Activated T-helper 2 cell treated with anti-CD3 and anti-CD28 coated beads, Interferon-gamma antibody, Interleukin-2, Interleukin-4, amounts not matched to agents 10 μg/mL and 5 μg/mL and 100 μg/mL, durations not matched to agents 14 hours and 24 hours and 36 hours (primary cell): ENCODE data around the gene ANKRD65. TPM values are rescaled to one million over a fixed set of nuclear protein-coding genes. Genes with fewer than 3 reads are reported as not detected.

ENCODE experiments used
- DNase-seq: peaks from one replicate; pipeline ENCODE4 v3.0.0; 2021; ENCODE audit warnings: low spot score
- H3K27ac Mint-ChIP-seq: one replicate; pipeline ENCODE4 v1.8.0; 2021; ENCODE audit warnings: mixed read lengths
- H3K27me3 Mint-ChIP-seq: one replicate; pipeline ENCODE4 v1.8.0; 2021; ENCODE audit warnings: low read depth, mixed read lengths
- H3K36me3 Mint-ChIP-seq: one replicate; pipeline ENCODE4 v1.8.0; 2021; ENCODE audit warnings: low read depth, mixed read lengths
- H3K4me1 Mint-ChIP-seq: one replicate; pipeline ENCODE4 v1.8.0; 2021; ENCODE audit warnings: low read depth, mixed read lengths
- H3K4me3 Mint-ChIP-seq: one replicate; pipeline ENCODE4 v1.8.0; 2021; ENCODE audit warnings: low read depth, mild to moderate bottlenecking, moderate library complexity, mixed read lengths
- H3K9me3 Mint-ChIP-seq: one replicate; pipeline ENCODE4 v1.8.0; 2021; ENCODE audit warnings: mixed read lengths
- intact Hi-C: fragments of 100-400 bp; cut with micrococcal nuclease; formaldehyde crosslinking; loops from one replicate; pipeline ENCODE4 v1.15.1; 2023
- total RNA-seq: library from RNA; stranded (reverse); gene quantifications from 2 replicates; pipeline ENCODE4 v1.2.3, GENCODE V29; 2022

Gene ANKRD65
- total RNA-seq, 1 donor from 2014 or later: not detected

DNA sequence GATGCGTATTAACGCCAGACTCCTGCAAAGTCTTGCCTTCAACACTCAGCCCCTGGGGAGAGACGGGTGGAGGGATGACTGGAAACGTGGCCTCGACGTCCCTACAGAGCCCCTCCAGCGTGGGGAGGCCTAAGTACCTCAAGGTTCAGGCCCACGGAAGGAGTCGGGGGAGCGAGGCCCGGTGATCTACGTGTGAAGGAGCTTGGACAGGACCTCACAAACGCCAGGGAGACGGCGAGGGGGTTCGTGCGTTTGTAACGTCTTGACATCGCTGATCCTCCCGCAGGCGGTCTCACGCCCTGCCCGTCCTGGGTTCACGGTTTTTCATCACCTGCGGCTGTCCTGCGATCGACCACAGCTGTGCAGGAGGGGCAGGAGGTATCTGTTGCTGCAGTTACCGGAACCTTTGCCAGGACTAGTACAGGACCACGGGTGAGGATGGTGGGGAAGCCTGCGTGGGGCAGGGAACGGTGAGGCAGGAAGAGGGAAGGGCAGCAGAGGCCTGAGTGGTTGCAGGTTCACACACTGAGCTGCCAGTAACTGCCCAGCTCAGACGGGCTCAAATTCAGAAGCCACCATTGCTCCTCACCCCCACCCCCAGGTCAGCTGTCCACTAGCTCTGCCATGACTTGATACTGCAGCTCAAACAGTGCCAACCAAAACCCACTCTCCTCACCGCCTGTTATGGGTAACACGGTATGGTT, 21.1 kb downstream of the ANKRD65 start:
- Mint-ChIP-seq H3K27me3 (no peaks in the 10 kb centered on the region), H3K36me3 (peaks cover 72% of the 10 kb centered on the region), H3K9me3 (no peaks in the 10 kb centered on the region), H3K4me1 (peaks cover 34% of the 10 kb centered on the region), H3K4me3 (peak overlapping the region; percentile 90), H3K27ac (peak overlapping the region; percentile 74)
- no peak for DNase-seq
- intact Hi-C loops: loop anchor here (1.0 to 10.0 kb wide), 3 partner anchors 7 to 1155 kb away; partner anchors contain the start of genes AURKAIP1, MRPL20 and TNFRSF14

DNA sequence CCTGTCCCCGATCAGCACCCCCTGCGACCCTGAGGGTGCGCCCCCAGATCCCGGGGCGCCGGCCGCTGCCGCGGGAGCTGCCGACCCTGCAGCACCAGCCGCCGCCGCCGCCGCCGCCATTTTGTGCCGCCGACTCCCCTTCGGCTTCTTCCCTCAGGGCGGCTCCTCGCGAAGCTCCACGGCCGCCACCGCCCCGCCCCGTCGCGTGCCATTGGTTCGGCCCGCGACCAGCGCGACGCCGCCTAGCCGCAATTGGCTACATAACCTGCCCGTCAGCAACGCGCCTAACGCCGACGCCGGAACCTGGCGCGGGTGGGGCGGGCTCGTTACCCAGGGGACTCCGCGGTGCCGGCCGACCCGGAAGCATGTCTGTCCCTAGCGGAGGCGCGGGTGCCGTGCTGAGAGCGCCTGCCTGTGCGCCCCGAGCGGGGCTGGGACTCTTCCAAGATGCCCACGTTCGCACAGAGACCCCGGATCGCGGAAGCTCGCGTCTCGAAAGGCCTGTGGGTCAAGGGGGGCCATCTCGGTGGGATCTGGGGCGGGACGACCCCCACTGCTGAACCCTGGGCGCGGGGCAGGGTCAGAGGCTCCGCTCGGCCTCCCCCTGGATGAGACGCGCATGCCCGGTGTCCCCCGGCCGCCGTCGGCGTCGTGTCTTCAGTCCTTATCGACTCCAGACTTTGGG, 21.7 kb downstream of the ANKRD65 start, which contains the start of gene CCNL2:
TSS of gene CCNL2 (minus strand) at position 149 of the 685 bp plus-strand sequence. CDS start at position 120, 29 bp downstream.
- peak within 1 kb of the TSS; percentile 89 for H3K27ac Mint-ChIP-seq
- H3K9me3 Mint-ChIP-seq: no peaks in the 10 kb centered on the region
- H3K4me1 Mint-ChIP-seq: peaks cover 34% of the 10 kb centered on the region
- peaks cover 72% of the 10 kb centered on the region for H3K36me3 Mint-ChIP-seq
- peak; percentile 100 for DNase-seq
- H3K4me3 Mint-ChIP-seq: peak within 1 kb of the TSS; percentile 95
- no peaks in the 10 kb centered on the region for H3K27me3 Mint-ChIP-seq
- intact Hi-C loops: loop anchor here (1.0 kb wide), 2 partner anchors 8 to 24 kb away; partner anchors contain the start of genes AURKAIP1 and MRPL20

DNA sequence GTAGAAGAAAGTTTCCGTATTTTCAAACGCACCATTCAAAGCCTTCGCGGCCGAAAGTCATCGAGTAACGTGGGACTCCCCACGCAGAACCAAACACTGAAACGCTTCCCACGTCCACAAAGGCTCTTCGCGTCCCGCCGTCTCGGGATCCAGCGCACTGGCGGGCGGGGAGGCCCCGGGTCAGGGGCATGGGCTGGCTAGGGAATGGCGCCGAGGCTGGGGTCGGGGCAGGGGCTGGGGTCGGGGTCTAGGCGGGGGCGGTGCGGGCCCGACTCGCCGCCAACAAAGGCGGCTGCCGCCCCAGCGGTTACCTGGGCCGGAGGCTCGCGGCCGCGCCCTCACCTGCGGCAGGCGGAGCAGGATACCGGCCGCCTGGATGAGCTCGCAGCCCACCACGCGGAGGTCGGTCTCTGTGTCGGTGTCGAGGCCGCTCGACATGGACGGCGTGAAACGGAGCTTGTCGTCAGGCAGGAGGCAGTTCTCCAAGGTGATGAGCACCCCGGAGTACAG, 22.3 kb downstream of the ANKRD65 start:
- peaks cover 76% of the 10 kb centered on the region for H3K36me3 Mint-ChIP-seq
- no peaks in the 10 kb centered on the region for H3K9me3 Mint-ChIP-seq
- no peak for DNase-seq
- H3K4me1 Mint-ChIP-seq: peaks cover 33% of the 10 kb centered on the region
- no peaks in the 10 kb centered on the region for H3K27me3 Mint-ChIP-seq
- H3K4me3 Mint-ChIP-seq: peak overlapping the region; percentile 95
- H3K27ac Mint-ChIP-seq: peak overlapping the region; percentile 89
- intact Hi-C loops: loop anchor here (1.0 kb wide), 2 partner anchors 9 to 23 kb away; partner anchors contain the start of genes AURKAIP1 and MRPL20

DNA sequence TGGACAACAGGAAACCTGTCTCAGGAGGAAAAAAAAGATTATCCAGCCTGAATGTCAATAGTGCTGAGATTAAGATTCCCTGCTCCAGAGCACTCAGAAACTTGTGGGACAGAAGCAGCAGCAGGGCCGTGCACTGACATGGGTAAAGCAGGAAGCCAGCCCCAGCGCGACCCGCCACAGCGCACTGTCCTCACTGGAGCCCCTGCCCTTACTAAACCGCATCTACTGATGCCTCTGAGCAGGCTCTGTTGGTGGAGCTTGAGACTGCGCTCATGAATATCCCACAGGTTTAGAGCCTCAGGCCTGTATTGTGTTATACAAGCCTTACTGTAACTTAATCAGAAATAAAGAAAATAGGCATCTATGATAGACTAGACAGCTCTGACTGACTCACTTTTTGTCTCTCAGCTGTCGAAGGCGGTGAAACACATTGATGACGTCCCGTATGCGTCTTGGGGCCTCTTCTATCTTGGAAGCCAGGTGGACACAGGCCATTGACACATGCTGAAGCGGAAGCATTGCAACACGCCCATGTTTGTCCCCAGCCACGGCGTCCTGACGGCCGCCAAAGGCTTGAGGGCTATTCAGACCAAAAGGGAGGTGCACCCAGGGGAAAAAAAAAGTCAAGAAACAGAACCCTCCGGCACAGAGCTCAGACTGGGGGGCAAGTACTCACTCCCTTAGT, 23.1 kb downstream of the ANKRD65 start:
- H3K4me3 Mint-ChIP-seq: peak overlapping the region; percentile 95
- intact Hi-C loops: no loop called here
- no peaks in the 10 kb centered on the region for H3K27me3 Mint-ChIP-seq
- H3K9me3 Mint-ChIP-seq: no peaks in the 10 kb centered on the region
- DNase-seq: no peak
- peaks cover 28% of the 10 kb centered on the region for H3K4me1 Mint-ChIP-seq
- peaks cover 78% of the 10 kb centered on the region for H3K36me3 Mint-ChIP-seq
- peak overlapping the region; percentile 89 for H3K27ac Mint-ChIP-seq

DNA sequence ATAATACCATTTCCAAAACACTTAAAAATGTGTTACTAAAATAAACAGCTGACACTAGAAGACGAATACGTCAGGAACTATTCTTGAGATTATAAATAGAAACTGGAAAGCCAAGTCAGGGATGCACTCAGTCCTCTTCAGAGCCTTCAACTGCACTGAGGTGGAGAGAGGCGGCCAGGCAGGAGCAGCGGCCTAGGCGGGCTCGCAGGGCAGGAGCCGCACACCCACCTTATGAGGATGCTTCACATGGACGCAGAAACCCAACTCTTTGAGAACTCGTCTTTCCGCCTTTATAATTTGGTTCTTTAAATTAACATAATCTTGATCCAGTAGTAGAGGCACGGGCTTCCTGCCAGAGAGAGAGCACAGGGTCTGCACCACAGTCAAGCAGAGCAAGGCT, 25.9 kb downstream of the ANKRD65 start:
- peaks cover 13% of the 10 kb centered on the region for H3K4me1 Mint-ChIP-seq
- H3K9me3 Mint-ChIP-seq: no peaks in the 10 kb centered on the region
- H3K36me3 Mint-ChIP-seq: peaks cover 77% of the 10 kb centered on the region
- intact Hi-C loops: no loop called here
- DNase-seq: no peak
- H3K27me3 Mint-ChIP-seq: no peaks in the 10 kb centered on the region
- H3K27ac Mint-ChIP-seq: no peak overlapping the region
- H3K4me3 Mint-ChIP-seq: no peak overlapping the region

DNA sequence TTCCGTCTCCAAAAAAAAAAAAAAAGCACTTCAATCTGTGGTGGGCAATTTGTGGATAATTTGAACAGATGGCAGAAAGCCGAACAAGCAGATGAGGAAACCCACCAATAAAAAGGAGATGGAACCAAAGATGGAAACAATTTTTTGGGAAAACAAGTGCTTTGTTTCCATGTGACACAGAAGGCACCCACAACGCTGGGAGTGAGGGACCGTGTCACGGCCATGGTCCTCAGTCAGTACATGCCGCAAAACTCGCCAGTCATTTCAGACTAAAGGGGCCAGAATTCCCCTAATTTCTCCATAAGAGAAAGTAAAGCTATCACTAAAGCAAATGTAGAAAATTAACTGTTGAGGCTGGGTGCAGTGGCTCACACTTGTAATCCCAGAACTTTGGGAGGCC, 27.0 kb downstream of the ANKRD65 start:
- no peaks in the 10 kb centered on the region for H3K9me3 Mint-ChIP-seq
- peaks cover 79% of the 10 kb centered on the region for H3K36me3 Mint-ChIP-seq
- H3K27me3 Mint-ChIP-seq: no peaks in the 10 kb centered on the region
- H3K4me1 Mint-ChIP-seq: peaks cover 11% of the 10 kb centered on the region
- no peak for DNase-seq
- no peak overlapping the region for H3K4me3 Mint-ChIP-seq
- H3K27ac Mint-ChIP-seq: no peak overlapping the region
- intact Hi-C loops: no loop called here

DNA sequence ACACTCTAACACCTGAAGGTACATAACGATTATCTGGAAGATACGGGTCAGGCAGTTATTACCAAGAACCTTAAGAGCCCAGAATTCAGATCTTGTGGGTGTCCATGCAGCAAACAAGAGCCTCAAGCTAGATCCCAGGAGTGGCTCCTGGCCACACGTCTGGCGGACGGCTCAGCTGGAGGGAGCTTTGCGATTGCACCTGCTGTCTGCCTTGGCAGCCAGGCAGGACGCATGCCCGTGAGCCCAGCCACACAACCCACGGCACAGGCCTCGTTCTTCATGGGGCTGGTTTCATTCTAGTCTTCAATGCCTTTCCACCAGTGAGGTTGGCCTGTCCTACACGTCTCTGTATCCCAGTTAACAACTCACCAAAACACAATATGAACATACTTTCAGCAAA, 27.6 kb downstream of the ANKRD65 start:
- Mint-ChIP-seq H3K4me1 (peaks cover 11% of the 10 kb centered on the region), H3K27me3 (no peaks in the 10 kb centered on the region), H3K27ac (no peak overlapping the region), H3K4me3 (no peak overlapping the region), H3K9me3 (no peaks in the 10 kb centered on the region), H3K36me3 (peaks cover 85% of the 10 kb centered on the region)
- intact Hi-C loops: no loop called here
- DNase-seq: no peak

DNA sequence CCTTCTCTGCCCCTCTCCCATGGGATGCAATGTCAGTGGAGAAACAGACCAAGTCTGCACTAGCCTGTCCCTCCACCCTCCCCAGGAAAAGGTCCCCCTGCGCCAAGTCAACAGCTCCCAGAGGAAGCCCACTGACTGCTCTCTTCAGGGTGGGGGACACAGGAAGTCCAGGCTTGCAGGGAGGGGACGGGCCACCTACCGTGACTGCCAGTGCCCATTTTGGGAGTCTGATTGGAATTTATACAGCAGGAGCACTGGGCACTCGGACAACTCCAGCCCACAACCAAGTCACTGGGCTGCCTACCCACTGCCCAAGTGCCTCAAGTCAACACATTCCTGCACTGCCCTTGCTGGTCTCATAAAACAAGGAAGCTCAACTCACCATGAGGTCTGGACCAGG, 28.1 kb downstream of the ANKRD65 start:
- H3K27me3 Mint-ChIP-seq: no peaks in the 10 kb centered on the region
- H3K36me3 Mint-ChIP-seq: peaks cover 85% of the 10 kb centered on the region
- intact Hi-C loops: no loop called here
- no peak overlapping the region for H3K27ac Mint-ChIP-seq
- H3K9me3 Mint-ChIP-seq: no peaks in the 10 kb centered on the region
- no peak overlapping the region for H3K4me3 Mint-ChIP-seq
- H3K4me1 Mint-ChIP-seq: peaks cover 8% of the 10 kb centered on the region
- DNase-seq: no peak

DNA sequence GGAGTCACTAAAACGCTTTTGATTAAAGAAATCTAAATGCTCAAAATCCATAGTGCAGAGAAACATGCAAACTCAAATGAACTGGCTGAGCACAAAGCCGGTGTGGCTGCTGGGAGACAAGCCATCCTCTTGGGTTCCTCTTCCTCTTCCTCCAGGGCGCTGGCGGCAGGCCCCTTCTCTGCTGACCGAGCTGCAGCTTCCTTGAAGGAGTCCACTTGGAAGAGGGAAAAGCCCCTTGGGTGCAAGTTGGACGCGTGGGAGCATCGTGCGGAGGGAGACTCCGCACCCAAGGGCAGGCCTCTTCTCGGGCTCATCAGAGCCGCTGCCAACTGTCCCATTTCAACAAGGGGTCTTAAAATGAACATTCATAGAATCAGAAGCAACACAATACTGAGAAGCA, 29.9 kb downstream of the ANKRD65 start:
- Mint-ChIP-seq H3K9me3 (no peaks in the 10 kb centered on the region), H3K27me3 (no peaks in the 10 kb centered on the region), H3K36me3 (peaks cover 93% of the 10 kb centered on the region), H3K4me1 (peaks cover 4% of the 10 kb centered on the region), H3K4me3 (no peak overlapping the region), H3K27ac (no peak overlapping the region)
- intact Hi-C loops: no loop called here
- no peak for DNase-seq

DNA sequence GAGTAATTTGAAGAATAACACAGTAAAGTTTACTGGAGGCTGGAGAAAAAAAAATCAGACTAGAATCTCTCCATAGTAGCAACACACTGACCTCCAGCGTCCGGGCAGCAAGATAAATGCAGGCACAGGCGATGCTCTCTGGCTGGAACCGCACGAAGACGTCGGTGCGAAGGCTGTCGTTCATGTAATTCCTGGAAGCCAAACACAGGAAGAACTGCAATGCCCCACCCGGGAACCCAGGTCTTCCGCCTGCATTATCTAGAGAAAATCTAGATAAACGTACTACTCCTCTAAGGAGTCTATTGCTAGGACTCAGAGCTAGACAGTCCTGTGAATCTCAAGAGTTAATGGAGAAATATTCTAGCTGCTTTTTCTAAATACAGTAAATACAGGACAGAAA, 30.4 kb downstream of the ANKRD65 start:
- H3K4me3 Mint-ChIP-seq: no peak overlapping the region
- H3K36me3 Mint-ChIP-seq: peaks cover 95% of the 10 kb centered on the region
- no peaks in the 10 kb centered on the region for H3K27me3 Mint-ChIP-seq
- peaks cover 4% of the 10 kb centered on the region for H3K4me1 Mint-ChIP-seq
- no peak overlapping the region for H3K27ac Mint-ChIP-seq
- no peaks in the 10 kb centered on the region for H3K9me3 Mint-ChIP-seq
- intact Hi-C loops: no loop called here
- DNase-seq: no peak

DNA sequence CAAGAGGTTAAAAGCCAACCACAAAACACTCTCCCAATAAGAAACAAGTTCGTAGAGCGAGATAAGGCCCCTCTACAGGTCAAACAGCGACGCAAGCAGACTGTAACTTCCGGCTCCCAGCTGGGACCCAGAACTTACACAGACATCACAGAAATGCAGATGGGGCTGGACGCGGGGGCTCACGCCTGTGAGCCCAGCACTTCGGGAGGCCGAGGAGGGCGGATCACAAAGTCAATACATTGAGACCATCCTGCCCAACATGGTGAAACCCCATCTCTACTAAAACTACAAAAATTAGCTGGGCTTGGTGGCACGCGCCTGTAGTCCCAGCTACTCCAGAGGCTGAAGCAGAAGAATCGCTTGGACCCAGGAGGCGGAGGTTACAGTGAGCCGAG, 33.0 kb downstream of the ANKRD65 start:
- H3K27ac Mint-ChIP-seq: no peak overlapping the region
- no peak for DNase-seq
- H3K4me3 Mint-ChIP-seq: no peak overlapping the region
- no peaks in the 10 kb centered on the region for H3K9me3 Mint-ChIP-seq
- no peaks in the 10 kb centered on the region for H3K4me1 Mint-ChIP-seq
- peaks cover 72% of the 10 kb centered on the region for H3K36me3 Mint-ChIP-seq
- H3K27me3 Mint-ChIP-seq: no peaks in the 10 kb centered on the region
- intact Hi-C loops: no loop called here

DNA sequence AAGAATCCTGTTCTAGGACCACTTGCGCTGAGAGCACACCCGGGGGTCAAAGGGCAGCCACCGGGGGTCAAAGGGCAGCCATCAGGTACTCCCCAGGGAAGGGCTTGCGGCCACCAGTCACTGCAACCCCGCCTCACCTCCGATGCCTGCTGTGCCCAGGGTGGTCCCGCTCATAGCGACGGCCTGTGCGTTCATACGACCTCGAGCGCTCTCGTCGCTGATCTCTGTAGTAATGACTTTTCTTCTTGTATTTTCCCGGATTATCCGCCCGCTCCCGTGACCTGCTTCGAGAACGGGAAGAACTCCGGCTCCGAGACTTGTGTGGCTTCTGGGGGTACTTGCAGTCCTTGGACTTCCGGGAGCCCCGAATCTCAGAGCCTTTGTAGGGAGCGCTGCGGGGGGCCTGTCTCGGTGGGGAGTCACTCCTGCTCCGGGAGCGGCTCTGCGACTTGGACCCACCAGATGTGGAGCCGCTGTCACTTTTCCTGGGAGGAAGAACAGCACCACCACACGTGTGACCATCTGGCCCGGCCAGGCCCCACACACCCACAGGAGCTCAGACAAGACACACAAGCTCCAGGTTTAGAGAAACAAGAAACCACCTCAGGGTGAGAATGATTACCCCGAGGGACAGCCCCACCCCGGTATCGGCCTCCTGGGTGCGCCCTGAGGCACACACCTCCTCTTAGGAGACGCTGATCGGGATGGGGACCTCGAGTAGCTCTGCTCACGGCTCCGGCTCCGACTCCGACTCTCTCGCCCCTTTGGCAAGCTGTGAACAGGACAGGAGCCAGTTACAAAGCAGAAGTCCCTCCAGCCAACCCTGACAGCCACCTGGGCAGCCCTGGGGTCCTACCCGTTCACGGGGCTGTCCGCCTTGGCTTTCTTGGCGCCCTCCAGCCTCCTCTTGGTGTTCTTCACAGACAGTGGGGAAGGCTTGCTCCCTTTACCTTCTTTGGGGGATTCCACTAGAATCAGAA, 33.7 kb downstream of the ANKRD65 start:
- no peaks in the 10 kb centered on the region for H3K4me1 Mint-ChIP-seq
- intact Hi-C loops: no loop called here
- no peaks in the 10 kb centered on the region for H3K27me3 Mint-ChIP-seq
- H3K4me3 Mint-ChIP-seq: no peak overlapping the region
- H3K36me3 Mint-ChIP-seq: peaks cover 65% of the 10 kb centered on the region
- no peaks in the 10 kb centered on the region for H3K9me3 Mint-ChIP-seq
- DNase-seq: no peak
- H3K27ac Mint-ChIP-seq: no peak overlapping the region
